B cell (primary cell): ENCODE data around the gene MCM3AP.

Source experiments
- CTCF ChIP-seq: fragments of 200-600 bp; IDR thresholded peaks from one replicate; pipeline ENCODE4 v1.8.0; 2022; ENCODE audit warnings: antibody characterized with exemption, mild to moderate bottlenecking
- EZH2 ChIP-seq: IDR thresholded peaks from 2 replicates; pipeline ENCODE4 v1.6.1; 2012; ENCODE audit warnings: borderline replicate concordance, low read depth, mild to moderate bottlenecking, moderate library complexity, low read length; ENCODE audit not compliant: insufficient read depth, poor library complexity, severe bottlenecking

GRCh38 chr21:46212721-46213484 is 72.5 kb downstream of the MCM3AP start:
- TF ChIP-seq CTCF: no peak
- TF ChIP-seq EZH2: no peak
